IMR-90 (cell line): ENCODE measurements around the gene TRMT11. TPM values are rescaled to one million over a fixed set of nuclear protein-coding genes. Genes with fewer than 3 reads are reported as not detected.

Source experiments
- ATAC-seq: fragments of 200-7000 bp; cut with Tn5 transposase; 2 replicates; pipeline ENCODE4 v1.9.1; 2020; ENCODE audit warnings: low read depth, mild to moderate bottlenecking, moderate library complexity
- BruUV-seq: library from RNA; stranded (reverse); fragments of 400-500 nt; replicated peaks from 2 replicates; lab custom pipeline; 2021; lab: Mats Ljungman, UMichigan
- CTCF ChIA-PET: fragments of 300-600 bp; formaldehyde crosslinking; extraction: SDS; loops from one replicate; lab custom pipeline; 2021; ENCODE audit warnings: antibody characterized with exemption; lab: Yijun Ruan, JAX
- POLR2A ChIA-PET: fragments of 300-600 bp; sonication (Branson Sonifier 250); formaldehyde crosslinking; loops from one replicate; lab custom pipeline; 2022; ENCODE audit warnings: antibody characterized with exemption; ENCODE audit not compliant: unreplicated experiment; lab: Charles Lee
- DNase-seq: peaks from one replicate; pipeline ENCODE4 v3.0.0; 2013
- H2AFZ ChIP-seq: replicated peaks from 2 replicates; pipeline ENCODE3; 2013; ENCODE audit warnings: low read length, mild to moderate bottlenecking; ENCODE audit not compliant: poor library complexity
- H2AK5ac ChIP-seq: 2 replicates; pipeline ENCODE4 v1.6.1; 2013; ENCODE audit warnings: low read depth, low read length, inconsistent platforms
- H2AK9ac ChIP-seq: replicated peaks from 2 replicates; pipeline ENCODE3; 2013; ENCODE audit warnings: mild to moderate bottlenecking, low read depth, low read length, moderate library complexity; ENCODE audit not compliant: poor library complexity
- H2BK120ac ChIP-seq: 2 replicates; pipeline ENCODE4 v1.6.1; 2013; ENCODE audit warnings: low read depth, low read length, inconsistent platforms
- H2BK15ac ChIP-seq: 3 replicates; pipeline ENCODE4 v1.6.1; 2013; ENCODE audit warnings: low read depth, low read length, inconsistent platforms
- H2BK20ac ChIP-seq: 2 replicates; pipeline ENCODE4 v1.6.1; 2013; ENCODE audit warnings: low read depth, mild to moderate bottlenecking, inconsistent platforms, low read length, moderate library complexity
- H2BK5ac ChIP-seq: 2 replicates; pipeline ENCODE4 v1.6.1; 2013; ENCODE audit warnings: mild to moderate bottlenecking, low read depth, low read length, inconsistent platforms; ENCODE audit not compliant: poor library complexity, severe bottlenecking
- H3K14ac ChIP-seq: replicated peaks from 2 replicates; pipeline ENCODE4 v1.6.1; 2013; ENCODE audit warnings: low read depth, low read length, inconsistent platforms
- H3K18ac ChIP-seq: 2 replicates; pipeline ENCODE4 v1.6.1; 2013; ENCODE audit warnings: low read depth, low read length, control low read depth
- H3K23ac ChIP-seq: 2 replicates; pipeline ENCODE4 v1.6.1; 2013; ENCODE audit warnings: low read depth, low read length, inconsistent platforms
- H3K27ac ChIP-seq: 2 replicates; pipeline ENCODE4 v1.5.1; 2013; ENCODE audit warnings: mild to moderate bottlenecking, control low read depth, low read length; ENCODE audit not compliant: insufficient read depth
- H3K27me3 ChIP-seq: 2 replicates; pipeline ENCODE4 v1.6.1; 2013; ENCODE audit warnings: low read length; ENCODE audit not compliant: control insufficient read depth, insufficient read depth
- H3K36me3 ChIP-seq: 2 replicates; pipeline ENCODE4 v1.6.1; 2013; ENCODE audit warnings: low read length, mixed read lengths; ENCODE audit not compliant: control insufficient read depth, insufficient read depth
- H3K4ac ChIP-seq: 2 replicates; pipeline ENCODE4 v1.6.1; 2013; ENCODE audit warnings: low read depth, low read length, inconsistent platforms
- H3K4me1 ChIP-seq: 2 replicates; pipeline ENCODE4 v1.6.1; 2013; ENCODE audit warnings: low read length, mixed read lengths; ENCODE audit not compliant: control insufficient read depth, insufficient read depth
- H3K4me2 ChIP-seq: 2 replicates; pipeline ENCODE4 v1.6.1; 2013; ENCODE audit warnings: low read depth, mild to moderate bottlenecking, control low read depth, low read length, moderate library complexity
- H3K4me3 ChIP-seq: 2 replicates; pipeline ENCODE4 v1.5.1; 2013; ENCODE audit warnings: low read depth, mild to moderate bottlenecking, control low read depth, low read length, moderate library complexity; ENCODE audit not compliant: insufficient read depth
- H3K56ac ChIP-seq: 2 replicates; pipeline ENCODE4 v1.6.1; 2013; ENCODE audit warnings: low read length, inconsistent platforms; ENCODE audit not compliant: insufficient read depth; ENCODE audit errors: extremely low read depth
- H3K79me1 ChIP-seq, 2 experiments: 2 replicates each; pipeline ENCODE4 v1.6.1; 2013; ENCODE audit warnings: low read length in 2 of 2, inconsistent platforms in 1 of 2, low read depth in 1 of 2
- H3K9ac ChIP-seq: 2 replicates; pipeline ENCODE4 v1.6.1; 2013; ENCODE audit warnings: low read depth, low read length, control low read depth
- H3K9me1 ChIP-seq: 2 replicates; pipeline ENCODE4 v1.6.1; 2013; ENCODE audit warnings: low read length, inconsistent platforms; ENCODE audit not compliant: insufficient read depth
- H3K9me3 ChIP-seq: 2 replicates; pipeline ENCODE4 v1.6.1; 2013; ENCODE audit warnings: low read length; ENCODE audit not compliant: control insufficient read depth, insufficient read depth
- H4K20me1 ChIP-seq: 2 replicates; pipeline ENCODE4 v1.6.1; 2013; ENCODE audit warnings: low read length, inconsistent platforms; ENCODE audit not compliant: insufficient read depth
- H4K5ac ChIP-seq: 2 replicates; pipeline ENCODE4 v1.6.1; 2013; ENCODE audit warnings: mild to moderate bottlenecking, low read depth, low read length, control low read depth
- H4K8ac ChIP-seq, 2 experiments: 2 replicates each; pipeline ENCODE4 v1.6.1; 2013; ENCODE audit warnings: low read depth in 2 of 2, low read length in 2 of 2, control low read depth in 1 of 2, inconsistent platforms in 1 of 2
- H4K91ac ChIP-seq: 2 replicates; pipeline ENCODE4 v1.6.1; 2013; ENCODE audit warnings: low read depth, low read length, inconsistent platforms; ENCODE audit not compliant: insufficient read depth
- BHLHE40 ChIP-seq: fragments of 150-350 bp; IDR thresholded peaks from 2 replicates; pipeline ENCODE4 v1.6.1; 2016; ENCODE audit warnings: mild to moderate bottlenecking, low read depth, low read length
- CEBPB ChIP-seq: IDR thresholded peaks from 2 replicates; pipeline ENCODE4 v1.6.1; 2012; ENCODE audit warnings: low read depth, low read length, improper control_type of control experiment
- CHD1 ChIP-seq: IDR thresholded peaks from 2 replicates; pipeline ENCODE4 v1.6.1; 2012; ENCODE audit warnings: low read depth, low read length, improper control_type of control experiment
- POLR2A ChIP-seq: IDR thresholded peaks from 2 replicates; pipeline ENCODE4 v1.6.1; 2012; ENCODE audit warnings: mild to moderate bottlenecking, low read depth, low read length
- RAD21 ChIP-seq: IDR thresholded peaks from 2 replicates; pipeline ENCODE4 v1.6.1; 2012; ENCODE audit warnings: low read length, improper control_type of control experiment
- SMC3 ChIP-seq: fragments of 150-350 bp; IDR thresholded peaks from 2 replicates; pipeline ENCODE4 v1.6.1; 2016; ENCODE audit warnings: low read depth, mild to moderate bottlenecking, antibody characterized with exemption, low read length, moderate library complexity
- WGBS, 2 experiments: methylation state at CpG; one replicate each; pipeline versions ENCODE4 v1.1.5 to v1.1.7; 2013; ENCODE audit warnings: missing lambda C conversion rate in 2 of 2; ENCODE audit not compliant: insufficient read length in 1 of 2; ENCODE audit errors: extremely low coverage in 2 of 2; 5-methylcytosine and 5-hydroxymethylcytosine counted together
- dilution Hi-C: fragments of 300-500 bp; cut with HindIII; formaldehyde crosslinking; loops from one replicate; pipeline ENCODE4 v1.14.3; 2018; ENCODE audit warnings: low sequenced_read_pairs; ENCODE audit not compliant: unreplicated experiment
- in situ Hi-C: fragments of 300-500 bp; cut with MboI; formaldehyde crosslinking; loops from 3 replicates; pipeline ENCODE4 v1.14.3; 2019; ENCODE audit warnings: low sequenced_read_pairs, inconsistent platforms, mixed read lengths
- intact Hi-C: fragments of 100-400 bp; cut with micrococcal nuclease; formaldehyde crosslinking; loops from 2 replicates; pipeline ENCODE4 v1.10.0; 2022
- polyA plus RNA-seq, 3 experiments: library from polyadenylated mRNA; depleted of rRNA; stranded (reverse); fragments of >200 nt; gene quantifications; 2 replicates each; pipeline ENCODE4 v1.2.3, GENCODE V29; 2012; ENCODE audit warnings: low replicate concordance in 1 of 3
- total RNA-seq: library from RNA; depleted of rRNA; stranded (reverse); fragments of >200 nt; gene quantifications from 2 replicates; pipeline ENCODE4 v1.2.3, GENCODE V29; 2012
- TF ChIP-seq, protein P1 (sequence below): fragments of 150-350 bp; IDR thresholded peaks from 2 replicates; pipeline ENCODE4 v1.6.1; 2016; ENCODE audit warnings: low read depth, mild to moderate bottlenecking, low read length, moderate library complexity, borderline replicate concordance
- TF ChIP-seq, protein P2 (sequence below): conservative IDR thresholded peaks from 2 replicates; pipeline ENCODE4 v1.5.1; 2012; ENCODE audit warnings: mild to moderate bottlenecking, low read depth, low read length, improper control_type of control experiment
- TF ChIP-seq, protein P3 (sequence below): fragments of 150-350 bp; IDR thresholded peaks from 2 replicates; pipeline ENCODE4 v1.6.1; 2017; ENCODE audit warnings: mild to moderate bottlenecking, antibody characterized with exemption, low read length, low read depth

Gene TRMT11
- total and polyA plus RNA-seq, 2 of the 4 experiments (the other 2 are of a cell fraction), result 14.3 to 19.0 TPM

DNA sequence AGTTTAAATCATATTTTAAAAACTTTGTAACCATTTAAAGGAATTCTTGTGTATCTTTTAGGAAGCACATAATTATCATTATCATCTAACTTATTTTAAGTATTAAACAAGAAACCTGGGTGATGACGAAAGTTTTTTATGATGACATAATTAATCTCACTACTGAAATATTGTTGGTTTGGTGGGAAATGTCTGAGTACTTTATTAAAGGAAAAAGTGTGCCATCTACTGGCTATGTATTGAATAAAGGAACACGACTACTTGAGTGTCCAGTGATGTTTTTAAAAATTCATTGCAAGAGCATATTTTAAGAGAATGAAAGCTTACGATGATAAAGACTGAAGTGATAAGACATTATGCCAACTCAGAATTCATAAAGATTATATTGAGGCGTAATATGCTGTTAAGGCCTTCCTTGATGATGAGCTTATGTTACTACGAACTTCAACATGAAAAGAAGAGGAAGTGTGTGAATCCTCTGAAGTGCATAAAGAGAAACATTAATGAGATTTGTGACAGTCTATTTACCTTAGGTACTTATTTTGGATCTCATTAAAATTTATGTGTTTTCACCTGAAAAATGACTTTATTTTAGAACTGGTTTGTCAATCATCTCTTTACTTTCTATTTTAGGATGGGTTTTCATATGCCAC is 12.0 kb upstream of the TRMT11 start:
- H3K36me3 ChIP-seq, result no peaks in the 10 kb centered on the region
- peak; percentile 68 for DNase-seq
- CTCF ChIA-PET, result interaction anchor here (0.7 to 1.9 kb wide), 10 partner anchors 9 to 637 kb away, joined by 3 to 7 read pairs (median 4); partner anchors contain the start of genes NCOA7 and TRMT11
- dilution Hi-C loops, result no loop called here
- H2AK9ac ChIP-seq, result no peak overlapping the region
- no peak overlapping the region for H4K8ac ChIP-seq
- no peaks in the 10 kb centered on the region for H3K27me3 ChIP-seq
- H2BK5ac ChIP-seq, result no peak overlapping the region
- POLR2A ChIA-PET, result no interaction called here
- no peak overlapping the region for H3K18ac ChIP-seq
- no peak overlapping the region for H3K14ac ChIP-seq
- no peak overlapping the region for H3K4ac ChIP-seq
- BruUV-seq, result no TSS peak
- no peaks in the 10 kb centered on the region for H3K4me1 ChIP-seq
- intact Hi-C loops, result loop anchor here (2.0 to 5.0 kb wide), 3 partner anchors 117 to 662 kb away; no protein-coding TSS in a partner anchor
- H3K4me2 ChIP-seq, result no peak overlapping the region
- H3K9ac ChIP-seq, result no peak overlapping the region; the same call in 1 of the 2 replicates
- peak; percentile 72 for ATAC-seq
- in situ Hi-C loops, result loop anchor here (10.0 kb wide), 1 partner anchor 660 kb away; no protein-coding TSS in a partner anchor
- H3K9me1 ChIP-seq, result no peaks in the 10 kb centered on the region
- no peak overlapping the region for H2AFZ ChIP-seq
- no peak overlapping the region for H2BK15ac ChIP-seq
- H3K79me1 ChIP-seq, result peaks cover 0 to 2% of the 10 kb centered on the region in 2 experiments; a peak in 2 of 4 replicates
- no peak overlapping the region for H3K4me3 ChIP-seq
- H3K27ac ChIP-seq, result no peak overlapping the region
- H3K23ac ChIP-seq, result no peak overlapping the region
- no peak overlapping the region for H4K91ac ChIP-seq
- H2AK5ac ChIP-seq, result no peak overlapping the region
- peak; percentile 57 for TF ChIP-seq SMC3
- peak; percentile 62 for TF ChIP-seq RAD21
- no peak for TF ChIP-seq POLR2A
- TF ChIP-seq CEBPB, result peak; percentile 47; the same call in 1 of the 2 replicates
- TF ChIP-seq, protein P1, sequence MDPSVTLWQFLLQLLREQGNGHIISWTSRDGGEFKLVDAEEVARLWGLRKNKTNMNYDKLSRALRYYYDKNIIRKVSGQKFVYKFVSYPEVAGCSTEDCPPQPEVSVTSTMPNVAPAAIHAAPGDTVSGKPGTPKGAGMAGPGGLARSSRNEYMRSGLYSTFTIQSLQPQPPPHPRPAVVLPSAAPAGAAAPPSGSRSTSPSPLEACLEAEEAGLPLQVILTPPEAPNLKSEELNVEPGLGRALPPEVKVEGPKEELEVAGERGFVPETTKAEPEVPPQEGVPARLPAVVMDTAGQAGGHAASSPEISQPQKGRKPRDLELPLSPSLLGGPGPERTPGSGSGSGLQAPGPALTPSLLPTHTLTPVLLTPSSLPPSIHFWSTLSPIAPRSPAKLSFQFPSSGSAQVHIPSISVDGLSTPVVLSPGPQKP, result no peak
- no peak for TF ChIP-seq BHLHE40
- no peak for TF ChIP-seq CHD1
- TF ChIP-seq, protein P2, sequence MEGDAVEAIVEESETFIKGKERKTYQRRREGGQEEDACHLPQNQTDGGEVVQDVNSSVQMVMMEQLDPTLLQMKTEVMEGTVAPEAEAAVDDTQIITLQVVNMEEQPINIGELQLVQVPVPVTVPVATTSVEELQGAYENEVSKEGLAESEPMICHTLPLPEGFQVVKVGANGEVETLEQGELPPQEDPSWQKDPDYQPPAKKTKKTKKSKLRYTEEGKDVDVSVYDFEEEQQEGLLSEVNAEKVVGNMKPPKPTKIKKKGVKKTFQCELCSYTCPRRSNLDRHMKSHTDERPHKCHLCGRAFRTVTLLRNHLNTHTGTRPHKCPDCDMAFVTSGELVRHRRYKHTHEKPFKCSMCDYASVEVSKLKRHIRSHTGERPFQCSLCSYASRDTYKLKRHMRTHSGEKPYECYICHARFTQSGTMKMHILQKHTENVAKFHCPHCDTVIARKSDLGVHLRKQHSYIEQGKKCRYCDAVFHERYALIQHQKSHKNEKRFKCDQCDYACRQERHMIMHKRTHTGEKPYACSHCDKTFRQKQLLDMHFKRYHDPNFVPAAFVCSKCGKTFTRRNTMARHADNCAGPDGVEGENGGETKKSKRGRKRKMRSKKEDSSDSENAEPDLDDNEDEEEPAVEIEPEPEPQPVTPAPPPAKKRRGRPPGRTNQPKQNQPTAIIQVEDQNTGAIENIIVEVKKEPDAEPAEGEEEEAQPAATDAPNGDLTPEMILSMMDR, result peak; percentile 65
- TF ChIP-seq, protein P3, sequence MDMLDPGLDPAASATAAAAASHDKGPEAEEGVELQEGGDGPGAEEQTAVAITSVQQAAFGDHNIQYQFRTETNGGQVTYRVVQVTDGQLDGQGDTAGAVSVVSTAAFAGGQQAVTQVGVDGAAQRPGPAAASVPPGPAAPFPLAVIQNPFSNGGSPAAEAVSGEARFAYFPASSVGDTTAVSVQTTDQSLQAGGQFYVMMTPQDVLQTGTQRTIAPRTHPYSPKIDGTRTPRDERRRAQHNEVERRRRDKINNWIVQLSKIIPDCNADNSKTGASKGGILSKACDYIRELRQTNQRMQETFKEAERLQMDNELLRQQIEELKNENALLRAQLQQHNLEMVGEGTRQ, result no peak
- H4K20me1 ChIP-seq, result no peaks in the 10 kb centered on the region
- H4K5ac ChIP-seq, result no peak overlapping the region
- no peak overlapping the region for H2BK20ac ChIP-seq
- no peaks in the 10 kb centered on the region for H3K9me3 ChIP-seq
- no peak overlapping the region for H2BK120ac ChIP-seq
- H3K56ac ChIP-seq, result no peak overlapping the region
- WGBS, 2 experiments, result 0% methylated on average over 1 of the region's 5 CpGs; no CpG with 5 or more reads in 1 of the 2 experiments
